Inflammatory macrophage (primary cell): ENCODE results near the gene CLSTN2.

Experiments used
- DNase-seq, 2 donors: peaks; one replicate each; pipeline ENCODE4 v3.0.0-alpha.2; 2020 to 2022

Gene CLSTN2

GRCh38 chr3:140152851-140153639 lies 218.1 kb downstream of the CLSTN2 start:
- DNase-seq = no peak

GRCh38 chr3:140153736-140154135 lies 218.8 kb downstream of the CLSTN2 start:
- no peak for DNase-seq

DNA sequence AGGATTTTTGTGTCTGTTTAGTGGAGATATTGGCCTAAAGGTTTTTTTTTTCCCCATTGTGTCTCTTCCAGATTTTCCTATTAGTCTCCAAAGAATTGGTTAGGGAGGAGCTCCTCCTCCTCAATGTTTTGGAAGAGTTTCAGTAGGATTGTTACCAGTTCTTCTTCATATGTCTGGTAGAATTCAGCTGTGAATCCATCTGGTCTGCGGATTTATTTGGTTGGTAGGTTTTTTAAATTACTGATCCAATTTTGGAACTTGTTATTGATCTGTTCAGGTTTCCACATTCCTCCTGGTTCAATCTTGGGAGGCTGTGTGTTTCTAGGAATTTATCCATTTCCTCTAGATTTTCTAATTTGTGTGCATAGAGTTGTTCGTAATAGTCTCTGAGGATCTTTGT lies 222.2 kb downstream of the CLSTN2 start:
- DNase-seq = no peak

DNA sequence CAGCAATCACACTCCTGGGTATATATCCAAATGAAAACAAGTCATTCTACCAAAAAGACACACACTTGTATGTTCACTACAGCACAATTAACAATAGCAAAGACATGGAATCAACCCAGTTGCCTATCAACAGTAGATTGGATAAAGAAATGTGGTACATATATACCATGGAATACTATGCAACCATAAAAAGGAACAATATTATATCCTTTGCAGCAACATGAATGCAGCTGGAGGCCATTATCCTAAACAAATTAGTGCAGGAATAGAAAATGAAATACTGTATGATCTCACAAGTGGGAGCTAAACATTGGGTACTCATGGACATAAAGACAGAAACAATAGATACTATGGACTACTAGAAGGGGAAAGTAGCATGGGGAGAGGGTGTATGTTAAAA lies 224.7 kb downstream of the CLSTN2 start:
- no peak for DNase-seq

GRCh38 chr3:140160553-140160952 lies 225.6 kb downstream of the CLSTN2 start:
- DNase-seq = no peak

GRCh38 chr3:140162551-140162950 lies 227.6 kb downstream of the CLSTN2 start:
- DNase-seq = no peak

- DNase-seq = no peak
Observed at GRCh38 chr3:140163159-140163763, 228.3 kb downstream of the CLSTN2 start.

- DNase-seq = no peak
Observed at GRCh38 chr3:140164156-140164555, 229.2 kb downstream of the CLSTN2 start.

GRCh38 chr3:140164922-140165590 lies 230.1 kb downstream of the CLSTN2 start:
- no peak for DNase-seq

- DNase-seq = no peak
Observed at GRCh38 chr3:140165781-140166180, 230.8 kb downstream of the CLSTN2 start.

- DNase-seq = no peak
Observed at GRCh38 chr3:140166861-140167599, 232.0 kb downstream of the CLSTN2 start.

GRCh38 chr3:140167600-140168281 lies 232.8 kb downstream of the CLSTN2 start:
- DNase-seq = no peak

DNA sequence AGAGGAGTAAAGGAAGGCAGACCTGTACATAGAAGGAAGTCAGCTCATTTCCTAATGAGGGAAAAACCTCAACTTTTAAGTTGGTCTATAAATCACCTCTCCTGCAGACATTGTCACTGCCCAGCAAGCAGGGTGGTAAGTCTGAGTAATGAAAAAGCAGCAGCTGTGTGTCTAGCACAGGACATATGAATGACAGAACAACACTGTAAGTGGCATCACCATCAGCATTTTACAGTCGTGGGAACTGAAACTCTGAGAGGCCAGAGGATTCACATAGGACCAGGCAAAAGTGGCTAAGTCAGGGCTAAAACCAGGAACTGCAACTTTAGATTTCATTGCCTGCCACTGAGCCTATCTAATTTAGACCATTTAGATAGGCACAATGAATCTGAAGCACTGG lies 235.6 kb downstream of the CLSTN2 start:
- no peak for DNase-seq

GRCh38 chr3:140176526-140176925 lies 241.5 kb downstream of the CLSTN2 start:
- DNase-seq = no peak

- no peak for DNase-seq
Observed at GRCh38 chr3:140177943-140178342, 243.0 kb downstream of the CLSTN2 start.

DNA sequence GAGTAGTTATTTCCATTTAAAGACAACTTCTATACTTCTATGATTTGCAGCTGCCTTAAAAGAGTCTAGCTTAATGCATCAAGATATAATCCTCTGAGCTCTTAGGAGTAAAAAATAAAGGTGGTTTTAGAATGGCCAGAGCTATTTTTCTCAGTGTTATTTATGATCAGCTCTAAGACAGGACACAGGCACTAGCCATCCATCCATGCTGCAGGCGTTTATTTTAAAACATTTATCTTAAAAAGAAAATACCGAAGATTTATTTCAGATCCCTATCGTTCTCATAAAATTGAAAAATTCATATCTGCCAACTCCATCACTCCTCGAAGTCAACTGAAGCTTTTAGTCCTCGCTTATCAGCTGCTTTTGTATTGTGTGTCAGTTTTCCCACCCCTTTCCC lies 243.5 kb downstream of the CLSTN2 start:
- DNase-seq = no peak

GRCh38 chr3:140180603-140181002 lies 245.6 kb downstream of the CLSTN2 start:
- DNase-seq = no peak

GRCh38 chr3:140185375-140185774 lies 250.4 kb downstream of the CLSTN2 start:
- DNase-seq = no peak

DNA sequence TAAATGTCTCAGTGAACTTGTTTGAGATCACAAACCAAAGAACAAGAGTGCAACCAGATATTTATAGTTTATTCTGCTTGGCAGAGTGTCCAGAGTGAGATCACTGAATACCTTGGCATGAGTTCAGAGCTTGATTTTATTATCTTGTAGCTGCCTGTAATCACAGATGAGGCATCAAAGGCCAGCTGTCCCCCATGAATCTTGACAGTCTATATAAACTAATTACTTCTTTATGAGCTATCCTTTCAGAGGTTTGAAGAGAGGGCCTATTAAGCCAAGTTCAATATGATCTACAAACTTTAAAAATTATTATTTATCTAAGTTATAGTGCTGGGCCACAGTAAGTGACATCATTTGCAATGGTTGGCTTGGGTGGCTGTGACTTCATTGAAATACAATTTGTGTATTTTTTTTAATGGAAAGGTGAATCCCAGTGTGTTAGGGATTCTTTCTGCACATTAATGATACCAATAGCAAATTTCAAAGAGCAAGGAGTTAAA lies 251.5 kb downstream of the CLSTN2 start:
- DNase-seq = no peak

- DNase-seq = no peak
Observed at GRCh38 chr3:140187028-140187427, 252.0 kb downstream of the CLSTN2 start.

DNA sequence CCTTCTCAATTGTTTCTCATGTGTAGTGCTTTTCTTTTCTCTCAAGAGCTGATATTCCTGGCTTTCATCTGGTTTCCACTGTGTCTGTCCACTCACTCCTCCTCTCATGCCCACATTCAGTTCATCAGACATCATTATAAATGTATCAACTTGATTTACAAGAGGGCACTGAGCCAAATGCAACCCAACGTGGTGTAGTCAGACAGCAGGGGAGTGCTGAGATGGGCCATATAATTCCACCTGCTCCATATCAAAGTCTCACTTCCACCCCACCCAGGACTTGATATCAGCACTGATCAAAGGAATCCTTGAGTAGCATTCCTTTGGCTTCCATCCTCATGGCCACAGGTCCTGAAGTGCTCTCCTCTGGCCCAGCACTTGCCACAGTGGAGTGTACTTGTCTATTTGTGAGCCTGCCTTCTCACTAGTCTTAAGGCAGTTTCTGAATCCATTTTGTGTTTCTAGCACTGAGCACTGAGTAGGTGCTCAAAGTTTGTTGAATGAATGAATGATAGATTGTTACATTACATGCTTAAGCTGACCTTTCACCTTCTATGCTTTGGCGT lies 252.8 kb downstream of the CLSTN2 start:
- no peak for DNase-seq

DNA sequence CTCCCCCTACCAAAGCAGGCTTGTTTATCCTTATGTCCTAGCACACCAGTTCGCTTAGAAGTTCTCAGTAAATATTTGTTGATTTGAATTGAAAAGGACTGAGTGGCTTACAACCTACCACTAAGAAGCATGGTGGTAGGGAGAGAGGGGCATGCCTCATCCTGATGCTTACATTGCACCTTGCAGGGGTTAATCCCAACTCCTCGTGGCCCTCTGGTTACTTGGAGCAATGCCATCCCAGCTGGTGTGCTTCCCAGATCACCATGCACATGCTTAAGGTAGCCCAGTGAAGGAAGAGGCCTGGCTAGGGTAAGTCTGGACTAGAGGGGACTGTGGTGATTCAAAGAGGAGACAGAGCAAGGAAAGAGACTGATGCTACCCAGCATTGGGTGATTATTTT lies 253.3 kb downstream of the CLSTN2 start:
- no peak for DNase-seq
